ENCODE measurements around the gene FABP6. TPM values are rescaled to one million over a fixed set of nuclear protein-coding genes. Genes with fewer than 3 reads are reported as not detected.

The FABP6 gene
- total RNA-seq, 4 donors from 2014 or later: 1.0 TPM; not detected in 3

- no peak for DNase-seq (ENCODE audit: low spot score in 2 of 2)
- H3K4me3 ChIP-seq (ENCODE audit: low read depth, poor library complexity, severe bottlenecking): no peak overlapping the region
- TF ChIP-seq, protein P1, sequence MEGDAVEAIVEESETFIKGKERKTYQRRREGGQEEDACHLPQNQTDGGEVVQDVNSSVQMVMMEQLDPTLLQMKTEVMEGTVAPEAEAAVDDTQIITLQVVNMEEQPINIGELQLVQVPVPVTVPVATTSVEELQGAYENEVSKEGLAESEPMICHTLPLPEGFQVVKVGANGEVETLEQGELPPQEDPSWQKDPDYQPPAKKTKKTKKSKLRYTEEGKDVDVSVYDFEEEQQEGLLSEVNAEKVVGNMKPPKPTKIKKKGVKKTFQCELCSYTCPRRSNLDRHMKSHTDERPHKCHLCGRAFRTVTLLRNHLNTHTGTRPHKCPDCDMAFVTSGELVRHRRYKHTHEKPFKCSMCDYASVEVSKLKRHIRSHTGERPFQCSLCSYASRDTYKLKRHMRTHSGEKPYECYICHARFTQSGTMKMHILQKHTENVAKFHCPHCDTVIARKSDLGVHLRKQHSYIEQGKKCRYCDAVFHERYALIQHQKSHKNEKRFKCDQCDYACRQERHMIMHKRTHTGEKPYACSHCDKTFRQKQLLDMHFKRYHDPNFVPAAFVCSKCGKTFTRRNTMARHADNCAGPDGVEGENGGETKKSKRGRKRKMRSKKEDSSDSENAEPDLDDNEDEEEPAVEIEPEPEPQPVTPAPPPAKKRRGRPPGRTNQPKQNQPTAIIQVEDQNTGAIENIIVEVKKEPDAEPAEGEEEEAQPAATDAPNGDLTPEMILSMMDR (IDR thresholded peaks at IDR 0.05): no peak
- no peak for TF ChIP-seq POLR2A (IDR thresholded peaks at IDR 0.05)
- 74 to 76% methylated on average over 3 of the region's 3 CpGs for WGBS, 2 donors
- intact Hi-C loops (cut with DNase I; ENCODE audit: low total_unique reads): no loop called here
Observed at GRCh38 chr5:160272264-160272663, 43.0 kb downstream of the FABP6 start.

DNA sequence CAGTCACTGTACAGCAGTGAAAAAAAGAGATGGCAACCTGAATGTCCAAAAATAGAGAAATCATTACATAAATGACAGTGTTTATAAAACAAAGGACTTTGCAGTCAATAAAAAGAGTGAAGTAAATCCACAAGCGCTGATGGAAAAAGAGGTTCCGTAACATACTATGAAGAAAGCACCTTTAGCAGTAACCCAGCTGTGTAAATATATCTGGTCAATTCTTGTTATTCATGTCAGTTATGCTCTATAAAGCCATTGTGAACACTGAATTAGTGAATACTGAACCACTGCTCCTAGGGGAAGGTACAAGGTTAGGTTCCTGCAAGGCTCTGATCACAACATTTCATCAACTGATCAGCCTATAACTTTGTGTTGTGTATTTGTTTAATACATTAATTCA is 43.6 kb downstream of the FABP6 start:
- no peak for DNase-seq (ENCODE audit: low spot score in 2 of 2)
- intact Hi-C loops (cut with DNase I; ENCODE audit: low total_unique reads): no loop called here
- TF ChIP-seq, protein P1 (IDR thresholded peaks at IDR 0.05): no peak
- no peak for TF ChIP-seq POLR2A (IDR thresholded peaks at IDR 0.05)
- WGBS, 2 donors: 95 to 98% methylated on average over 2 of the region's 2 CpGs
- no peak overlapping the region for H3K4me3 ChIP-seq (ENCODE audit: low read depth, poor library complexity, severe bottlenecking)

DNA sequence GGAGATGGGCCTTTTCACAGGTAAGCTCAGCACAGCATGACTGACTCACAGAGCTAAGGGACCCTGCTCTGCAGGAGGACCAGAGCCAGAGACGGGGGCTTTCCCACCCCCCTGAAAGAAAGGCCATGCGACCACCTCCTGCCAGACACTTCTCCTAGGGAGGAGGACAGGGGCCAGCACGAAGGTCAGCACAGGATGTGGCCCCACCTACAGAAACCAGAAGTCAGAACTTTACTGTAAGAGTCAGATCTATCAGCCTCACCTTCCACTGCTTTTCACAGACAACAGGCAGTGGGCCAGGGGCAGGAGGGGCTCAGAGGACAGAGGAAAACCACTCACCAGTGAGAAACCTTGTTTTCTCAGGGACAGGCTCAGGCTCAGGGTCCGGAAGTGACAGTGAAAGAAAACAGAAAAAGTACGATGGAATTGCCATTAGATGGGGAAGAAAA is 45.2 kb downstream of the FABP6 start:
- 82% methylated on average over 5 of the region's 5 CpGs for WGBS, 2 donors
- intact Hi-C loops (cut with DNase I; ENCODE audit: low total_unique reads): no loop called here
- DNase-seq (ENCODE audit: low spot score in 2 of 2): no peak

GRCh38 chr5:160278343-160278742 is 49.0 kb downstream of the FABP6 start:
- WGBS, 2 donors: 50 to 58% methylated on average over 7 of the region's 7 CpGs
- intact Hi-C loops (cut with DNase I; ENCODE audit: low total_unique reads): no loop called here
- no peak for TF ChIP-seq POLR2A (IDR thresholded peaks at IDR 0.05)
- TF ChIP-seq, protein P1 (IDR thresholded peaks at IDR 0.05): no peak
- DNase-seq (ENCODE audit: low spot score in 2 of 2): no peak
- H3K4me3 ChIP-seq (ENCODE audit: low read depth, poor library complexity, severe bottlenecking): no peak overlapping the region

More for the DNA sequence above, 45.2 kb downstream of the FABP6 start:
- H3K4me3 ChIP-seq (ENCODE audit: low read depth, poor library complexity, severe bottlenecking): no peak overlapping the region
- no peak for TF ChIP-seq POLR2A (IDR thresholded peaks at IDR 0.05)
- TF ChIP-seq, protein P1 (IDR thresholded peaks at IDR 0.05): no peak

GRCh38 chr5:160280384-160281095 is 51.2 kb downstream of the FABP6 start:
- H3K4me3 ChIP-seq (ENCODE audit: low read depth, poor library complexity, severe bottlenecking): no peak overlapping the region
- intact Hi-C loops (cut with DNase I; ENCODE audit: low total_unique reads): no loop called here
- 93% methylated on average over 26 of the region's 26 CpGs for WGBS, 2 donors
- TF ChIP-seq POLR2A (IDR thresholded peaks at IDR 0.05): no peak
- TF ChIP-seq, protein P1 (IDR thresholded peaks at IDR 0.05): no peak
- no peak for DNase-seq (ENCODE audit: low spot score in 2 of 2)

GRCh38 chr5:160281275-160281674 is 52.0 kb downstream of the FABP6 start:
- no peak overlapping the region for H3K4me3 ChIP-seq (ENCODE audit: low read depth, poor library complexity, severe bottlenecking)
- TF ChIP-seq, protein P1 (IDR thresholded peaks at IDR 0.05): no peak
- TF ChIP-seq POLR2A (IDR thresholded peaks at IDR 0.05): no peak
- 91 to 93% methylated on average over 2 of the region's 2 CpGs for WGBS, 2 donors
- intact Hi-C loops (cut with DNase I; ENCODE audit: low total_unique reads): no loop called here
- DNase-seq (ENCODE audit: low spot score in 2 of 2): no peak

Data from lower leg skin (tissue), 4 donors.